Ishikawa (cell line): Measurements from ENCODE around the gene GINS2.

Experiments
- EGR1 ChIP-seq: IDR thresholded peaks from 2 replicates; pipeline ENCODE4 v1.6.1; 2012
- EP300 ChIP-seq: IDR thresholded peaks from 2 replicates; pipeline ENCODE4 v1.6.1; 2012; ENCODE audit warnings: borderline replicate concordance
- MAX ChIP-seq: IDR thresholded peaks from 2 replicates; pipeline ENCODE4 v1.6.1; 2012
- RAD21 ChIP-seq: IDR thresholded peaks from 2 replicates; pipeline ENCODE4 v1.6.1; 2012; ENCODE audit warnings: low read depth
- TCF12 ChIP-seq: IDR thresholded peaks from 2 replicates; pipeline ENCODE4 v1.6.1; 2012; ENCODE audit warnings: low read depth
- ZBTB7A ChIP-seq: IDR thresholded peaks from 2 replicates; pipeline ENCODE4 v1.6.1; 2012; ENCODE audit warnings: low read depth

DNA sequence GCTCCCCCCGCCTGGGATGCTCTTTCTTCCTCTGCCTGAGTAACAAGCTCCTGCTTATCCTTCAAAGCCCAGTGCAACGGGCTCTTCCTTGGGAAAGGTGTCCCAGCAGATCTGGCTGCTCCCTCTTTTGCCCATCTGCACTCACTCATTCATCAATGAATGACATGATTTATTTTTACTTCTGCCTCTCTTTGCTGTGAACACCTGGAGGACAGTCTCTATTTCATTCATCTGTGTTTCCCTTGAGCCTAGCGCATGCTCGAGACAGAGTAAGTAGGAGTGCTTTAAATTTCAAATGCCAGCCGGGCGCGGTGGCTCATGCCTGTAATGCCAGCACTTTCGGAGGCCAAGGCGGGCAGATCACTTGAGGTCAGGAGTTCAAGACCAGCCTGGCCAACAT lies 22.0 kb upstream of the GINS2 start:
- TF ChIP-seq EP300 (no peak), EGR1 (no peak), MAX (no peak), TCF12 (no peak), RAD21 (no peak), ZBTB7A (no peak)
